22Rv1 (cell line): ENCODE measurements around the gene BUD13.

Source experiments
- ZFX ChIP-seq: fragments of 450-650 bp; IDR thresholded peaks from 2 replicates; pipeline ENCODE4 v1.6.1; 2017; ENCODE audit warnings: antibody characterized with exemption, borderline replicate concordance
- TF ChIP-seq, protein P1 (sequence below): fragments of 450-650 bp; IDR thresholded peaks from 2 replicates; pipeline ENCODE4 v1.5.1; 2017; ENCODE audit warnings: mild to moderate bottlenecking

DNA sequence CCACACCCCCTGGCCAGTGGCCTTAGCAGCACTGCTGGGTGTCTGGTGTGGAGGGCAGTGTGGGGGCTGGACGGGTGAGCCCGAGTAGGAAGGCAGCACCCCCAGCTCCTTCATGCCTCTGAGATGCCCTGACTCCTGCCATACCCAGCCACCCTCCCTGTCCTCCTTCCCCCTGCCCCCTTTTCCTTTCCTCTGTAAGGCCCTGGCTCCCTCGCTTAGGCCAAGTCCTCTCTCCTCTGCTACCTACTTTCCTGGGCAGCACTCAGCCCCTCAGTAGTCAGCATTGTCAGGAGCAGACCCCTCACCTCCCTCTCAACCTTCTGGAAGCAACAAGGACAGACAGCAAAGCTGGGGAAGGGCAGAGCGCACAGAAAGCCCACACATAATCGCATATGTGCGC is 48.0 kb downstream of the BUD13 start:
- TF ChIP-seq, protein P1, sequence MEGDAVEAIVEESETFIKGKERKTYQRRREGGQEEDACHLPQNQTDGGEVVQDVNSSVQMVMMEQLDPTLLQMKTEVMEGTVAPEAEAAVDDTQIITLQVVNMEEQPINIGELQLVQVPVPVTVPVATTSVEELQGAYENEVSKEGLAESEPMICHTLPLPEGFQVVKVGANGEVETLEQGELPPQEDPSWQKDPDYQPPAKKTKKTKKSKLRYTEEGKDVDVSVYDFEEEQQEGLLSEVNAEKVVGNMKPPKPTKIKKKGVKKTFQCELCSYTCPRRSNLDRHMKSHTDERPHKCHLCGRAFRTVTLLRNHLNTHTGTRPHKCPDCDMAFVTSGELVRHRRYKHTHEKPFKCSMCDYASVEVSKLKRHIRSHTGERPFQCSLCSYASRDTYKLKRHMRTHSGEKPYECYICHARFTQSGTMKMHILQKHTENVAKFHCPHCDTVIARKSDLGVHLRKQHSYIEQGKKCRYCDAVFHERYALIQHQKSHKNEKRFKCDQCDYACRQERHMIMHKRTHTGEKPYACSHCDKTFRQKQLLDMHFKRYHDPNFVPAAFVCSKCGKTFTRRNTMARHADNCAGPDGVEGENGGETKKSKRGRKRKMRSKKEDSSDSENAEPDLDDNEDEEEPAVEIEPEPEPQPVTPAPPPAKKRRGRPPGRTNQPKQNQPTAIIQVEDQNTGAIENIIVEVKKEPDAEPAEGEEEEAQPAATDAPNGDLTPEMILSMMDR, result no peak
- no peak for TF ChIP-seq ZFX
